GM20000 (cell line): ENCODE results near the gene EFNA5.

Experiments
- DNase-seq: peaks from one replicate; pipeline ENCODE4 v3.0.0; 2012; ENCODE audit warnings: low spot score
- TF ChIP-seq, protein P1 (sequence below): IDR thresholded peaks from 2 replicates; pipeline ENCODE4 v1.5.1; 2012; ENCODE audit warnings: mild to moderate bottlenecking, control low read depth; ENCODE audit errors: extremely low read depth, missing control alignments

EFNA5 gene

DNA sequence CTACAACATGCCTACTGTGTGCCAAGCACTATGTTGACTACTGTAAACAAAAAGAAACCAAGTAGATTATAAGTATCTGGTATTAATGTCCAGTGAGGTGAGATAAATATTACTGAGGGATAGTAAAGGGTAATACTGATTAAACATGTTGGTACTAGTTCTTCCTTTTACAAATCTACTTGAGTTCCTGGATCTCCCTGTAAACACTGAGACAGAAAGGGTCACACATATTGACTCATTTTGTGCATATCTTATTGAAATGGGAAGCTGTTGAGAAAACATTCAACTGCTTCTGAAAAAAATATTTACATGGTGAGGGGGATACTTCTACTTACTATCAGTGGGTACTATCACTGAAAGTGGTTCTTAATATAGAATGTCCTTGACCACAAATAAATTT lies 24.3 kb downstream of the EFNA5 start:
- TF ChIP-seq, protein P1, sequence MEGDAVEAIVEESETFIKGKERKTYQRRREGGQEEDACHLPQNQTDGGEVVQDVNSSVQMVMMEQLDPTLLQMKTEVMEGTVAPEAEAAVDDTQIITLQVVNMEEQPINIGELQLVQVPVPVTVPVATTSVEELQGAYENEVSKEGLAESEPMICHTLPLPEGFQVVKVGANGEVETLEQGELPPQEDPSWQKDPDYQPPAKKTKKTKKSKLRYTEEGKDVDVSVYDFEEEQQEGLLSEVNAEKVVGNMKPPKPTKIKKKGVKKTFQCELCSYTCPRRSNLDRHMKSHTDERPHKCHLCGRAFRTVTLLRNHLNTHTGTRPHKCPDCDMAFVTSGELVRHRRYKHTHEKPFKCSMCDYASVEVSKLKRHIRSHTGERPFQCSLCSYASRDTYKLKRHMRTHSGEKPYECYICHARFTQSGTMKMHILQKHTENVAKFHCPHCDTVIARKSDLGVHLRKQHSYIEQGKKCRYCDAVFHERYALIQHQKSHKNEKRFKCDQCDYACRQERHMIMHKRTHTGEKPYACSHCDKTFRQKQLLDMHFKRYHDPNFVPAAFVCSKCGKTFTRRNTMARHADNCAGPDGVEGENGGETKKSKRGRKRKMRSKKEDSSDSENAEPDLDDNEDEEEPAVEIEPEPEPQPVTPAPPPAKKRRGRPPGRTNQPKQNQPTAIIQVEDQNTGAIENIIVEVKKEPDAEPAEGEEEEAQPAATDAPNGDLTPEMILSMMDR, result no peak

DNA sequence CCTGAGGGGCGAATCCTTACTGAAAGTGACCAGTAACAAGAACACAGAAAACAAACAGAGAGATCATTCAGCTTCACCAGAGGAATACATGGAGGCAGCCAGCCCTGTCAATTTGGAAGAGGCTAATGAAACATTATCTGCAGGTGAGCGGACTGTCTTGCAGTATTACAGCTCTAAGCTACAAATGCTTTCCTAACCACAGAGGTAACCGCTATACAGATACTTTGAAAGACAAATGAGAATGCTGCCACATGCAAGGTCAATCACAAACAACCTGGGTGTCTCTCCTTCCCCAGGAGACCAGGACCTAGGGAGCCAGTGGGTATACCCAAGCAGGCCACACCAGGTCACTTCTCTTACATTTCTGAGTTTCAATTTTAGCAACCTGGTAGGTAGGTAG lies 30.2 kb downstream of the EFNA5 start:
- no peak for DNase-seq
- TF ChIP-seq, protein P1, result no peak

More for the DNA sequence above, 24.3 kb downstream of the EFNA5 start:
- DNase-seq, result no peak

DNA sequence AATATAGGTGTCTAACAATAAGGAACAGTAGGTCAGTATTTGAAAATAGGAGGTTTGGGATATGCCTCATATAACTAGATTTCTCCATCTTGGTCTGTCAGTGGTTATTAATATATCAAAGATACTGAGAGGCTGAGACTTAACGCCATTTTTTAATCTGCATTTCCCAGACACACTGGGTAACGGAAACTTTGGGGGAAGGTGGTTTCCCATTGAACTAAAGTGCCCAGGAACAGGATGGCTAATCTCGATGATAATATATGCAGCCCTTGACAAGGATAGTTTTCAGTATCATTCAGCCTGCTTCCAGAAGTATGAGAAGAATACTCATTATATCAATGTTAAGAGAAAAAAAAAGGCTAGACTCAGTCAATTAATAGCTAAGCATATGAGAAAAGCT lies 30.7 kb downstream of the EFNA5 start:
- TF ChIP-seq, protein P1, result no peak
- no peak for DNase-seq

DNA sequence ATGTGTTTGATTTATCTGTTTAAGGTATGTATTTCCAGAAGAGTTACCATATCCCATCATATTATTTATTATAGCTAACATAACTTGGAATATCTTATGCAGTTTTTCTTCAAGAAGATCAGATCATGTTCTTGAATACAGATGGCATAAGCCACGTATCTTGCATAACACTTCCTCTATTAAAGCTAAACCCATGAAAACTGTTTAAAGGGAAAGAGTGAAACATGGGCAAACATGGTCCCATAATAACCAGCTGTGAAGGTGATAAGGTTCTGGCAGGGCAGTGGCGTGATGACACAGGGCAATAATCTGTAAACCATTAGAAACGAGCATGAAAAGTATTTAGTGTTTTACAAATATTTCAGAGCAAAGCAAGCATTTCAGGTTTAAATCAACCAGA lies 34.2 kb downstream of the EFNA5 start:
- no peak for DNase-seq
- TF ChIP-seq, protein P1, result no peak

GRCh38 chr5:107636068-107636467 lies 34.7 kb downstream of the EFNA5 start:
- no peak for DNase-seq
- TF ChIP-seq, protein P1, result no peak

DNA sequence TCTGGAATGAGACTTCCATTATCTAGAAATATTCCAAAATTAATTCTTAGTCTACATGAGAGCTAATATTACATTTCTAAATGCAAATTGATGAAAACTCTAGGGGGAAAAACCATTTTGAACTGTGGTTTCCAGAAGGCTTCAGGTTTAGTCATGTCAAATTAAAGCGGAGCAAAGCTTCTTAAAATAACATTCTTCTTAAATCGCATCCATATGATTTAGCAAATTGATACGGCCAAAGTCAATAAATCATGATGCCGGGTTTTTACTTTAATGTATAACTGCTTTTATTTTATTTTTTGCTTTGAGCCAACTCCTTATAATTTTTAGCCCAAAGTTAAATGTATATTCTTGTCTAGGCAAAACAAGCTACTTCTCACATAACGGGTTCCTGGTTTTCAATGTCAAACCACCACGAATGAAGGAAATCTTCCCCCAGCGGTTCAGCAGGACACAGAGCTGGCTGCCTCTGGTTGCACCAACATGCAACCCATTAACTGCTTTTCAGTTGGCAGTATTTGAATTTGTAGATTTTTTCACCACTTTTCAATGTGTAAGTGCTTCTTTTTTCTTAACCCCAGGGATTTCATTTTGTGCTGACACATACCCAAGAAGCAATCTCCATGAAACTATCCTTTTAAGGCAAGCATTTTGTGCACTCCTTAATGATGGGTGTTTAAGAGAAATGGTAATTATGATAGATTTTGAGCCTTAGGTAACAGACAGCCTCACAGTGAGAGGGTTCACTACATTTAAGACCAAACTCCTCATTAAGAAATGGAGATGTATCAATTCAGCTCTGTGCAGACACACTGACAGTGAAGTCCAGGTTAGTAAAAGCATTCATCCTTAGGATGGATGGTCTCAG lies 35.5 kb downstream of the EFNA5 start:
- TF ChIP-seq, protein P1, result no peak
- DNase-seq, result no peak

- no peak for DNase-seq
- TF ChIP-seq, protein P1, result no peak
Observed at GRCh38 chr5:107633171-107633901, 37.4 kb downstream of the EFNA5 start.
